Ascending aorta (tissue), 2 donors: Measurements from ENCODE around the gene CAMSAP3. TPM values are rescaled to one million over a fixed set of nuclear protein-coding genes. Genes with fewer than 3 reads are reported as not detected.

Experiments
- DNase-seq, 2 donors: peaks; one replicate each; pipeline ENCODE4 v3.0.0-alpha.2; 2019; ENCODE audit warnings: low spot score in 2 of 2
- H3K27ac ChIP-seq, 2 donors: fragments of 200-600 bp; sonication (generic); one replicate each; pipeline ENCODE4 v1.5.1; 2016 to 2017; ENCODE audit warnings: mild to moderate bottlenecking in 1 of 2
- H3K27me3 ChIP-seq: fragments of 200-600 bp; sonication (generic); one replicate; pipeline ENCODE4 v1.5.1; 2017
- H3K36me3 ChIP-seq, 2 donors: fragments of 200-600 bp; sonication (generic); one replicate each; pipeline ENCODE4 v1.5.1; 2016
- H3K4me1 ChIP-seq, 2 donors: fragments of 200-600 bp; sonication (generic); one replicate each; pipeline ENCODE4 v1.5.1; 2016 to 2017; ENCODE audit warnings: mild to moderate bottlenecking in 1 of 2
- H3K4me3 ChIP-seq, 2 donors: fragments of 200-600 bp; sonication (generic); one replicate each; pipeline ENCODE4 v1.5.1; 2016 to 2017; ENCODE audit warnings: mild to moderate bottlenecking in 1 of 2
- H3K9me3 ChIP-seq, 2 donors: fragments of 200-600 bp; sonication (generic); one replicate each; pipeline ENCODE4 v1.5.1; 2016
- intact Hi-C: fragments of 100-400 bp; cut with DNase I; formaldehyde crosslinking; loops from one replicate; pipeline ENCODE4 v1.15.1; 2023
- total RNA-seq: library from RNA; depleted of rRNA; stranded (reverse); fragments of >200 nt; gene quantifications from one replicate; pipeline ENCODE4 v1.1.0, GENCODE V29; 2016
- TF ChIP-seq, protein P1 (sequence below), 3 experiments: fragments of 200-600 bp in 2 of 3; fragments of 450-650 bp in 1 of 3; sonication (generic) in 2 of 3; IDR thresholded peaks; one replicate each; pipeline ENCODE4 v1.5.1; 2016 to 2019; ENCODE audit warnings: antibody characterized with exemption in 3 of 3, mild to moderate bottlenecking in 1 of 3, moderate library complexity in 1 of 3

CAMSAP3 gene
- total RNA-seq, 1 donor from 2014 or later: not detected

DNA sequence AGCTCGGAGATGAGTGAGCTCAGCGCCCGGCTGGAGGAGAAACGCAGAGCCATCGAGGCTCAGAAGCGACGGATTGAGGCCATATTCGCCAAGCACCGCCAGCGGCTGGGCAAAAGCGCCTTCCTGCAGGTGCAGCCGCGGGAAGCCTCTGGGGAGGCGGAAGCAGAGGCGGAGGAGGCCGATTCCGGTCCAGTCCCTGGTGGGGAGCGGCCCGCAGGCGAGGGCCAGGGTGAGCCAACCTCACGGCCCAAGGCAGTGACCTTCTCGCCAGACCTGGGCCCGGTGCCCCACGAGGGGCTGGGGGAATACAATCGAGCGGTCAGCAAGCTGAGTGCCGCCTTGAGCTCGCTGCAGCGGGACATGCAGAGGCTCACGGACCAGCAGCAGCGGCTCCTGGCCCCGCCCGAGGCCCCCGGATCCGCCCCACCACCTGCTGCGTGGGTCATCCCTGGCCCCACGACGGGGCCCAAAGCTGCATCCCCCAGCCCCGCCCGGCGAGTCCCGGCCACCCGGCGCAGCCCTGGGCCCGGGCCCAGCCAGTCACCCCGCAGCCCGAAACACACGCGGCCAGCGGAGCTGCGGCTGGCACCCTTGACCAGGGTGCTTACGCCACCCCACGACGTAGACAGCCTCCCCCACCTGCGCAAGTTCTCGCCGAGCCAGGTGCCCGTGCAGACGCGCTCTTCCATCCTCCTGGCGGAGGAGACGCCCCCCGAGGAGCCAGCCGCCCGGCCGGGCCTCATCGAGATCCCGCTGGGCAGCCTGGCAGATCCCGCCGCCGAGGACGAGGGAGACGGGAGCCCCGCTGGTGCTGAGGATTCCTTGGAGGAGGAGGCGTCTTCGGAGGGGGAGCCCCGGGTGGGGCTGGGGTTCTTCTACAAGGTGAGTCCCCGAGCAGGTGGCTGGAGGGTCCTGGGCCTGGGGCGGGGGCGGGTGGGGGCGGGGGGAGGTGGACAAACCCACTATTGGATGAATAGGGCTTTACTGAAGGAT is 16.9 kb downstream of the CAMSAP3 start:
- Histone ChIP-seq H3K27me3 (no peaks in the 10 kb centered on the region), H3K4me1 (no peaks in the 10 kb centered on the region), H3K9me3 (no peaks in the 10 kb centered on the region), H3K36me3 (peaks cover 0 to 3% of the 10 kb centered on the region in 2 donors), H3K27ac (no peak overlapping the region), H3K4me3 (no peak overlapping the region)
- TF ChIP-seq, protein P1, sequence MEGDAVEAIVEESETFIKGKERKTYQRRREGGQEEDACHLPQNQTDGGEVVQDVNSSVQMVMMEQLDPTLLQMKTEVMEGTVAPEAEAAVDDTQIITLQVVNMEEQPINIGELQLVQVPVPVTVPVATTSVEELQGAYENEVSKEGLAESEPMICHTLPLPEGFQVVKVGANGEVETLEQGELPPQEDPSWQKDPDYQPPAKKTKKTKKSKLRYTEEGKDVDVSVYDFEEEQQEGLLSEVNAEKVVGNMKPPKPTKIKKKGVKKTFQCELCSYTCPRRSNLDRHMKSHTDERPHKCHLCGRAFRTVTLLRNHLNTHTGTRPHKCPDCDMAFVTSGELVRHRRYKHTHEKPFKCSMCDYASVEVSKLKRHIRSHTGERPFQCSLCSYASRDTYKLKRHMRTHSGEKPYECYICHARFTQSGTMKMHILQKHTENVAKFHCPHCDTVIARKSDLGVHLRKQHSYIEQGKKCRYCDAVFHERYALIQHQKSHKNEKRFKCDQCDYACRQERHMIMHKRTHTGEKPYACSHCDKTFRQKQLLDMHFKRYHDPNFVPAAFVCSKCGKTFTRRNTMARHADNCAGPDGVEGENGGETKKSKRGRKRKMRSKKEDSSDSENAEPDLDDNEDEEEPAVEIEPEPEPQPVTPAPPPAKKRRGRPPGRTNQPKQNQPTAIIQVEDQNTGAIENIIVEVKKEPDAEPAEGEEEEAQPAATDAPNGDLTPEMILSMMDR (IDR thresholded peaks at IDR 0.05): no peak
- DNase-seq: no peak
- intact Hi-C loops: no loop called here

DNA sequence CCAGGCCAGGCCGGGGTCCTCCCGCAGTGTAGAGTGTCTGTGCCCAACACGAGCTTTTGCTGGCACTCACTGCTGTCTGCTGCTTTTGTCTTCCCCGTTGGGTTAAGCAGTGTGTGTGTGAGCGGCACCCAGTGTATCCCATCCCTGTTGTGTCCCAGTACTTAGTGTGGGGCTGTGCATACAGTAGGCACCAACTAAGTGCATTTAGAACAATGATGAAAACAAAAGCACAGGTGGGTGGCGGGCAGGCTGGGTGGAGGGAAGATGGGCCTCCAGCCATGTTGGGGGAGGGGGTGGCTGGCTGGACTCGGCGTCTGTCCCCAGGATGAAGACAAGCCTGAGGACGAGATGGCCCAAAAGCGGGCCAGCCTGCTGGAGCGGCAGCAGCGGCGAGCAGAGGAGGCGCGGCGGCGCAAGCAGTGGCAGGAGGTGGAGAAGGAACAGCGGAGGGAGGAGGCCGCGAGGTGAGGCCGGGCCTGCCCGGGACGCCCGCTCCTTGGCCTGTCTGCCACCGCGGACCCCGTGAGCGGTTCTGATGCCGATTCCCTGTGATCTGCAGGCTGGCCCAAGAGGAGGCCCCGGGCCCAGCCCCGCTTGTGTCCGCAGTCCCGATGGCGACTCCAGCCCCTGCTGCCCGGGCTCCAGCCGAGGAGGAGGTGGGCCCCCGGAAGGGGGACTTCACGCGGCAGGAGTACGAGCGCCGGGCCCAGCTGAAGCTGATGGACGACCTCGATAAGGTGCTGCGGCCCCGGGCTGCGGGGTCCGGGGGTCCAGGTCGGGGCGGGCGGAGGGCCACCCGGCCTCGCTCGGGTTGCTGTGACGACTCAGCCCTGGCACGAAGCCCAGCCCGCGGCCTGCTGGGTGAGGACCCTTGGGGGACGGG is 19.4 kb downstream of the CAMSAP3 start:
- TF ChIP-seq, protein P1 (IDR thresholded peaks at IDR 0.05): no peak
- Histone ChIP-seq H3K9me3 (no peaks in the 10 kb centered on the region), H3K27me3 (no peaks in the 10 kb centered on the region), H3K27ac (no peak overlapping the region), H3K36me3 (peaks cover 14 to 23% of the 10 kb centered on the region in 2 donors), H3K4me3 (no peak overlapping the region), H3K4me1 (no peaks in the 10 kb centered on the region)
- intact Hi-C loops: no loop called here
- DNase-seq: no peak

DNA sequence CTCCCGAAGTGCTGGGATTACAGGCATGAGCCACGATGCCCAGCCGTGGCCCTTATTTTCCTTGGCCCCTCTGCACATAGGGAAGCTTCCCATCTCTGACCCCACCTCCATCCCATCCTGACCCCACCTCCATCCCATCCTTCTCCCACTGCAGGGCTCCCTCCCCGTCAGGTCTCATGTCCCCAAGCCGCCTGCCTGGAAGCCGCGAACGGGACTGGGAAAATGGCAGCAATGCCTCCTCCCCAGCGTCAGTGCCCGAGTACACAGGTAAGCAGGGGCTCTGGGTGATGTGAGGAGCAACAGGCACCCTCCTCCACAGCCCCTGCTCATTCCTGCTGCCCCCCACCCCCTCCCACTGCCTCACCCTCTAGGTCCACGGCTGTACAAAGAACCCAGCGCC is 21.5 kb downstream of the CAMSAP3 start:
- H3K27ac ChIP-seq: no peak overlapping the region
- intact Hi-C loops: no loop called here
- no peaks in the 10 kb centered on the region for H3K27me3 ChIP-seq
- H3K4me3 ChIP-seq: no peak overlapping the region
- TF ChIP-seq, protein P1 (IDR thresholded peaks at IDR 0.05): no peak
- H3K36me3 ChIP-seq: peaks cover 35 to 43% of the 10 kb centered on the region in 2 donors
- H3K9me3 ChIP-seq: no peaks in the 10 kb centered on the region
- no peaks in the 10 kb centered on the region for H3K4me1 ChIP-seq
- no peak for DNase-seq

DNA sequence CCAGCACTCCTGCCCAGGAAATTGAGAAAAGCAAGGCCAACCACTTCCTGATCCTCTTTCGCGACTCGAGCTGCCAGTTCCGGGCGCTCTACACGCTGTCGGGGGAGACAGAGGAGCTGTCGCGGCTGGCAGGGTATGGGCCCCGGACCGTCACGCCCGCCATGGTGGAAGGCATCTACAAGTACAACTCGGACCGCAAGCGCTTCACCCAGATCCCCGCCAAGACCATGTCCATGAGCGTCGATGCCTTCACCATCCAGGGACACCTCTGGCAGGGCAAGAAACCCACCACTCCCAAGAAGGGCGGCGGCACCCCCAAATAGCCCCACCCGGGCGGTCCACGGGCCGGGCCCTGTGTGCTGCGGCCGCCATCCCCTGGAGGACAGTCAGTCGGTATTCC is 22.1 kb downstream of the CAMSAP3 start:
- intact Hi-C loops: no loop called here
- H3K36me3 ChIP-seq: peaks cover 41 to 49% of the 10 kb centered on the region in 2 donors
- TF ChIP-seq, protein P1 (IDR thresholded peaks at IDR 0.05): no peak

DNA sequence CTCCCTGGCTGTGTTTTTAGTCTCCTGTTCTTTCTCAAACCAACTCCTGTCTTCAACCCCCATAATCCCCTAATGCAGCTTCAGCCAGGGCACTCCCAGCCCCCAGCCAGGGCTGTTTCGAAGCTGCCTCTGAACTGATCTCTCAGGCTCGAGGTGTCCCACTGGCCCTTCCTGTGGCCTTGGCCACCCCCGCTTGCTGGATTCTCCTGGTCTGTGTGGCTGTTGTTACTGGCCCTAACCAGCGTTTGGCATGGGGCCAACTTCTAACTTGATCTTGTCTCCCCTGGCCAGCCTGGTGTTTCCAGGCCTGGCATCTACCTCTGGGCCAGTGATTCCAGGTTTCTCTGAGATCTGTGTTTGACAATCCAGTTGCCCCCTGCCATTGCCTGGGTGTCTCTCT is 22.7 kb downstream of the CAMSAP3 start:
- Histone ChIP-seq H3K27me3 (no peaks in the 10 kb centered on the region), H3K9me3 (no peaks in the 10 kb centered on the region), H3K36me3 (peaks cover 47 to 55% of the 10 kb centered on the region in 2 donors), H3K27ac (no peak overlapping the region), H3K4me1 (no peaks in the 10 kb centered on the region), H3K4me3 (no peak overlapping the region)
- DNase-seq: no peak
- TF ChIP-seq, protein P1 (IDR thresholded peaks at IDR 0.05): no peak
- intact Hi-C loops: no loop called here

More for the DNA sequence above, 22.1 kb downstream of the CAMSAP3 start:
- no peaks in the 10 kb centered on the region for H3K9me3 ChIP-seq
- no peak overlapping the region for H3K4me3 ChIP-seq
- H3K27me3 ChIP-seq: no peaks in the 10 kb centered on the region
- no peak for DNase-seq
- no peaks in the 10 kb centered on the region for H3K4me1 ChIP-seq
- no peak overlapping the region for H3K27ac ChIP-seq
